ENCODE results near the gene CKMT1A. TPM values are rescaled to one million over a fixed set of nuclear protein-coding genes. Genes with fewer than 3 reads are reported as not detected.
"Not testable (repeated sequence)": the region's sequence is repeated elsewhere in the genome, so short reads cannot be mapped to it uniquely, and the experiment has no call there.

Gene CKMT1A
- total RNA-seq, 1 donor = not detected

- H3K9me3 ChIP-seq (ENCODE audit: low read depth, low read length); H3K27me3 ChIP-seq (ENCODE audit: insufficient read depth, low read length); H3K4me1 ChIP-seq (ENCODE audit: insufficient read depth, low read length); H3K4me3 ChIP-seq (ENCODE audit: low read length): not testable (repeated sequence)
Observed at GRCh38 chr15:43726306-43726705, 32.6 kb downstream of the CKMT1A start.

GRCh38 chr15:43728053-43728725, 34.5 kb downstream of the CKMT1A start:
- H3K4me1 ChIP-seq (ENCODE audit: insufficient read depth, low read length); H3K9me3 ChIP-seq (ENCODE audit: low read depth, low read length): not testable (repeated sequence)

GRCh38 chr15:43735416-43735815, 41.8 kb downstream of the CKMT1A start:
- H3K4me1 ChIP-seq (ENCODE audit: insufficient read depth, low read length) = no peaks in the 10 kb centered on the region
- H3K27me3 ChIP-seq (ENCODE audit: insufficient read depth, low read length) = no peaks in the 10 kb centered on the region
- no peak overlapping the region for H3K4me3 ChIP-seq (ENCODE audit: low read length)

More at GRCh38 chr15:43728053-43728725, 34.5 kb downstream of the CKMT1A start:
- H3K4me3 ChIP-seq (ENCODE audit: low read length); H3K27me3 ChIP-seq (ENCODE audit: insufficient read depth, low read length): not testable (repeated sequence)

GRCh38 chr15:43746245-43746902, 52.7 kb downstream of the CKMT1A start, which contains the start of gene PDIA3:
TSS of gene PDIA3 (plus strand) at chr15:43746438. CDS start at chr15:43746540, 102 bp downstream.
- peak within 1 kb of the TSS; percentile 78 for H3K4me3 ChIP-seq (ENCODE audit: low read length)
- peaks cover 53% of the 10 kb centered on the region for H3K4me1 ChIP-seq (ENCODE audit: insufficient read depth, low read length)
- H3K9me3 ChIP-seq (ENCODE audit: low read depth, low read length); H3K27me3 ChIP-seq (ENCODE audit: insufficient read depth, low read length): not testable (repeated sequence)

More at GRCh38 chr15:43735416-43735815, 41.8 kb downstream of the CKMT1A start:
- H3K9me3 ChIP-seq (ENCODE audit: low read depth, low read length) = no peaks in the 10 kb centered on the region

- Histone ChIP-seq H3K4me1 (ENCODE audit: insufficient read depth, low read length) (peaks cover 56% of the 10 kb centered on the region), H3K4me3 (ENCODE audit: low read length) (peak overlapping the region; percentile 78)
- not testable (repeated sequence) for H3K27me3 ChIP-seq (ENCODE audit: insufficient read depth, low read length); H3K9me3 ChIP-seq (ENCODE audit: low read depth, low read length)
Observed at GRCh38 chr15:43746903-43747309, 53.2 kb downstream of the CKMT1A start.

- H3K4me3 ChIP-seq (ENCODE audit: low read length) = no peak overlapping the region
- H3K4me1 ChIP-seq (ENCODE audit: insufficient read depth, low read length) = peaks cover 63% of the 10 kb centered on the region
- no peaks in the 10 kb centered on the region for H3K27me3 ChIP-seq (ENCODE audit: insufficient read depth, low read length)
- no peaks in the 10 kb centered on the region for H3K9me3 ChIP-seq (ENCODE audit: low read depth, low read length)
Observed at GRCh38 chr15:43748376-43748775, 54.7 kb downstream of the CKMT1A start.

Other genes starting within 250 kb of the CKMT1A start
- 30.6 TPM for gene TP53BP1, start 200.7 kb upstream of the CKMT1A start, total RNA-seq
- gene MAP1A, start 176.3 kb upstream of the CKMT1A start, total RNA-seq = 2.4 TPM
- gene PPIP5K1, start 103.7 kb upstream of the CKMT1A start, total RNA-seq = 9.9 TPM
- not detected for gene CKMT1B, start 99.8 kb upstream of the CKMT1A start, total RNA-seq
- gene STRC, start 75.1 kb upstream of the CKMT1A start, total RNA-seq = 0.42 TPM
- 2.5 TPM for gene CATSPER2, start 45.0 kb upstream of the CKMT1A start, total RNA-seq
- 119 TPM for gene PDIA3, start 52.6 kb downstream of the CKMT1A start, total RNA-seq
- gene ELL3, start 83.1 kb downstream of the CKMT1A start, total RNA-seq = 1.7 TPM
- gene SERF2, start 98.5 kb downstream of the CKMT1A start, total RNA-seq = 301 TPM
- not detected for gene SERINC4, start 106.4 kb downstream of the CKMT1A start, total RNA-seq
- 6.5 TPM for gene HYPK, start 106.7 kb downstream of the CKMT1A start, total RNA-seq
- gene MFAP1, start 130.8 kb downstream of the CKMT1A start, total RNA-seq = 10.5 TPM
- 6.7 TPM for gene WDR76, start 133.1 kb downstream of the CKMT1A start, total RNA-seq